Ramos (cell line): ENCODE data around the gene SMG6.

Experiments used
- in situ Hi-C: fragments of 300-500 bp; cut with MboI; formaldehyde crosslinking; loops from one replicate; pipeline ENCODE4 v1.14.3; 2022; ENCODE audit warnings: low sequenced_read_pairs; ENCODE audit not compliant: unreplicated experiment

Gene SMG6

DNA sequence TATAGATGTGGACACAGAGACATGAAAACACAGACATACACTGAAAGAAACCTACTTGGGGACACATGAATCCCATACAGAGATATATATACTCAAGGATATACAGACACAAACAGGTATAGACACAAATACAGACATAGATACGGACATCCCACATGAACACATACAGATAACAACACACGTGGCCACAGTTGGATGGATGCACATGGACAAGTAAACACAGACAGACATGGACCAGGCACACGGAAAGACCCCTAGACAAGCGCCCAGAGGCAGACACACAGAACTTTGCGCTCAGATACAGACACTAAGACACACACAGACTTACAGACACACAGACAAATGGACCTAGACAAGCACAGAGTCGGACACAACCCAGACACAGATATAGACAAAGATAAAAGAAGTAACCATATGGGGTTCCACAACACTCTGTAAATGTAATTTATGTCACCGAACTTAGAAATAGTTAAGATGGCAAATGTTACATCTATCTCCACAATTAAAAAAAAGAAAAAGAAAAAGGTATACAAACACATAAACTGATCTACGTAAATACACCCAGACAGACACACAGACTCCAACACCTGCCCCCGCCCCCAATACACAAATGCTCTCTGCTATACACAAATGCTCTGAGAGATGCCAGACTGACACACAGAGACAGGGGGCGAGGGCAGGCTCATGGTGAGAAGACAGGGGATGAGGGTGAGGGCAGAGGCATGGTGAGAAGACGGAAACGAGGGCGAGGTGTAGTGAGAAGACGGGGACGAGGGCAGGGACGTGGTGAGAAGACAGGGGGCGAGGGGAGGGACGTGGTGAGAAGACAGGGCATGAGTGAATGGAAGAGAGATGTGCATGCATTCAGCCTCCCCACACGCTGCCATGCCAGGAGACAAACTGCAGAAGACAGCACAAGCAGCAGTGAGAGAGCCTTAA is 118.3 kb downstream of the SMG6 start:
- in situ Hi-C loops = no loop called here

DNA sequence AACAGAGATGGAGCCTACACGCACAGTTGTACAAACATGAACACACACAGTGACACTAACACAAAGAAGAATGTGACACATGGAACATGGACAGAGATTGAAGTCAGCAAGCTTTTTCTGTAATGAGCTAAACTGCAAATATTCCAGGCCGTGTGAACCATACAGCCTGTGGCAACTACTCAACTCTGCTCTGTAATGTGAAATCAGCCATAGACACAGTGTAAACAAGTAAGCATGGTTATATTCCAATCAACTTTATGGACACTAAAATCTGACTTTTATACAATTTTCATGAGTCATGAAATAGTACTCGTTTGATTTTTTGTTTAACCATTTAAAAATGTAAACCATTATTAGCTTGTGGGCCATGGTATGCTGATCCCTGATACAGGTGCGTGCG is 120.2 kb downstream of the SMG6 start:
- in situ Hi-C loops = no loop called here

DNA sequence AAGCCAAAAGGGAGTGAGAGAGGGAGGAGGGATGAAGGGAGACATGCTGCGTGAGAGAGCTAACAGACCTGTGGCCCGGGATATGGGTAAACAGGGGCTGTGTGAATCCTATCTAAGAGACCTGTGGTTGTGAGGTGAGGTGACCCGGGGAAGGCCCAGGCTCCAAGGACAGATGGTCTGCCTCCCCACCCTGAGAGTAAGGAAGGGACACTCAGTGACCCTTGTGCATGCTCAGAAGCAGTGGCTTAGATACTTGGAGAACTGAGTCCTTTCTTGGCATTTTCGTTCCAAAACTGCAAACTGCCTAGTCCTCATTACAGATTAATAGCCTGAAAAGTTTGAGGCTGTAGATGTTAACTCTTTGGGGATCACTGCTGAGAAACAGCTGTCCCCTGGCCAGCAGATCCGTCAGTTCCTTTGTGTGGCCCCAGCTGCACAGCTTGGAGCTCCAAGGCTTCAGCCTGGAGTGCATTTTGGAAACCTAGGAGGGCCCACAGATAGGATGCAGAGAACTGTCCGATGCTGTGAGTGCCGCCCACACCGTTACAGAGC is 121.6 kb downstream of the SMG6 start:
- in situ Hi-C loops = no loop called here

DNA sequence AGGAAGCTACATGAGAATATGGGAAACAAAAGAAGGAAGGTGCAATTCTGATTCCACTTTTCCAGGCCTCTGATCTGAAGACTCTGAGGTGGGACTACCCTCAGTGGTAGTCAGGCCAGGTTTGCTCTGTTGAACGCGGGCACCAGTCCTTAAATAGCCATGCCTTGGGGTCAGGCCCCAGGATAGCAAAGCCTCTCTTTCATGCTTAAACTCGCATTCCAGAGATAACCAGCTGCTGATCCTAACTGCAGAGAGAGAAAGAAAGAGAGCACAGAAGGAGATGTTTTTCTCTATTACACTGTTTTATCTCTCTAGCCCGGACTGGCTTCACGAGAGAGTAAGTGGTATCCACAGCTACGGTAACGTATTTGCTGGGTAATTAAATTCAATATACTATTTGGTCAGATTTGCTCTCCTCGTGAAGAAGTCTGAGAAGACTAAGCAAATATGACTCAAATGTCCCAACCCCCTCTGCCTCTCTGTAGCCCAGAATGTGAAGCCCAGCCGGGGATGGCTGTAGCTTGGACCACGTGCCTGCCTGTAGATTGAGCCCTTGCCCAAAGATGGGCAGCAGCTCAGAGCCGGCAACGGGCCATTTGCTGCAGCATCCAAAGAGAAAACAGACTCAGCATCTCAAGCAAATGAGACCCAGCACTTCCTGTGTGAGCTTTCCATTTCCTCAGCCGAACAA is 122.2 kb downstream of the SMG6 start:
- in situ Hi-C loops = no loop called here

DNA sequence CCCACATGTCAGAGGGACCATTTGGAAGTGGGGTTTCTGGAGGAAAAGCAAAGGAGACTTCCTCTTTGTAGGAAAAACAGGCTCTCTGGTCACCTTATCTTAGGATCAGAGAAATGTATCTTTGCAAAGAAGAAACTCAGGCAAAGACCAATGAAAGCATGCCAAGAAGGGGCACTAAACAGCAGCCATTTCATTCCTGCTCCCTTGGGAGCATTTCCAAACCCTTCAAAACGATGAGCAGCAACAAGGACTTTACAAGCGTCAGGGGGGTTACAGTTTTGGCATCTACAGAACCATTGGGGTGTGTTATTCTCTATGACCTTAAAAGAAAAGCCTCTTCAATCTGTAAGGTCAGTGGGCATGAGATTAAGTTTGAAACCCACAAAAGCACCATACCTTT is 122.8 kb downstream of the SMG6 start:
- in situ Hi-C loops = no loop called here

DNA sequence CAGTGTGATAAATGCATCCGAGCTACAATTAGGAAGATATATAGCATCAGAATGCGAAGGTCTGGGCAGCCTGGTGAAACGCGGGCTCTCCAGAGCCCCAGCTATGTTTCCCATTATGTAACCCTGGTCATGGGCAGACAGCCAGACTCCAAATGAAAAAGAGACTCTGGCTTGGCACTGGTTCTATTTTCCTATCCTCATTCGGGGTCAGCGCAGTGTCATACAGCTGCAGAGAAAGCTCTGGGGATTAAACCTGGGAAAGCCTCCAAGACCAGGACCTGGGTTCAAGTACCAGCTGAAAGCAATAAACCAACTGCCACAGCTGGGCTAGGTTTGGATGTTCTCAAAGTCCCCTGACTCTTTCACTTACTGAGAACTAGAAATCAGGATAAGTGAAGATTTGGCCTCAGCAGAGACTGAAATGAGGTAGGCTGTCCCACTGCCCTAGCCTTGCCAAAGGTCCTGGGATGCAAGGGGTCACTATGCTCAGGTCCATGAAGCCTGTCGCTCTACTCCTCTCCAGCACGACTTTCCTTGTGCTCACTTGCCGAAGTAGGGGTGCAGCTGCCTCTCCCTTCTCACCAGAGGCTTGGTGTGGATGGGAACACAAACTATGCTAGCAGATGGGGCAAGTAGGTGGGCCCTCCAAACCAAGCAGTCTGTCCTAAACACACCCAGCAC is 123.8 kb downstream of the SMG6 start:
- in situ Hi-C loops = no loop called here

DNA sequence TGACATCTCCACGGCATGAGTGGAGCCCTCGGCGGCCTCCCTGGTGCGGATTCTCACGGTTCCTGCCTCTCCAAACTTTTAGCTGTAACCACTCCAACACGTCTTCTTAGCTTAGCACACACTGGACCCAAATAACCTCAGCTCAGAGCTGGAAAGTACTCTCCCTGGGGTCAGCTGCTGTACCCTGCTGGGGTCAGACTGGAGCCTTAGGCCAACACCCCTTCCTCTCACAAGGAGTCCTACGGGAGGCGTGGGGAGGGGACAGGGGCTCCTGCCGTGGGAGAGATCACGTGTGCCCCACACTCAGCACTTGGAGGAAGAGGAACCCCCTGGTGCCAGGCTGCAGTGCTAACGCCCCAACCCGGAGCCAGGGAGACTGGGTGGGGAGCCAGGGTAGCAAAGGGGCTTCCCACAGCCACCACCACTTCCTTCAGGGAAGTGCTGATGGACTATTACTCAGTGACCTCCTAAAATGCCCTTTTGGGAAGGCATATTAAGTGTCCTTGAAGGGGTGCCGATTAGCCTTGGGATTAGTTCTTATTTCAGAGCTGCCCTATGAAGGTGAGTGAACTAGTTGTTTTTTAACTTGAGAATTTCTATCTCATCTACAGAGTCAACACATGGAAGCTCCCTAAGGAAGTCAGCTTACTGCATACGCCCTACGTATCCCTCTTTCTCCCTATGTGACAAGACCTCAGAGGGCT is 124.6 kb downstream of the SMG6 start:
- in situ Hi-C loops = no loop called here

DNA sequence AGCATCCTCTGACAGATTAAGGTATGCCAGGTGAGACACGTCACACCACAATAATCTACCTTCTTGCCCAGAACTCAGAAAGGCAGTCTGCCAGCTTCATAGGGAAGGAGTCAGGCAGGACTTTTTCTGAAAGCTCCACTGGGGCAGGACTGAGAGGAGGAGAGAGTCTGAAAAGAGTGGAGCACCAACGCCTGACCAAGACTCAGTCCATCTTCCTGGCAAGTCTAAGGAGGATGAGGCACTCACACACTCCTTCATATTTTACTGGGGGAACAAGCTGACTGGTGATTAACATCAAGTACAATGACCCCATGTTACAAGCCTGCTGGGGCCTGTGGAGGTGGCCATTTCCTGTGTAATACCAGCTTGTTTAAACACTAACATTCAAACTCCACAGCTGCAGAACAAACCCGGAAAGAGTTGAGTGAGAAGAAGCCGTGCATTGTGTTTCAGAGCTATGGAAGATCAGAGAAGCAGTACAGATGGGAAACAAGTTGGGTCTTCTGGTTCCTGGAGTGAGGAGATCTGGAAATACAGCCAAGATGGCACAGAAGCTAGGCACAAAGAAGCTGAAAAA is 126.3 kb downstream of the SMG6 start:
- in situ Hi-C loops = no loop called here

DNA sequence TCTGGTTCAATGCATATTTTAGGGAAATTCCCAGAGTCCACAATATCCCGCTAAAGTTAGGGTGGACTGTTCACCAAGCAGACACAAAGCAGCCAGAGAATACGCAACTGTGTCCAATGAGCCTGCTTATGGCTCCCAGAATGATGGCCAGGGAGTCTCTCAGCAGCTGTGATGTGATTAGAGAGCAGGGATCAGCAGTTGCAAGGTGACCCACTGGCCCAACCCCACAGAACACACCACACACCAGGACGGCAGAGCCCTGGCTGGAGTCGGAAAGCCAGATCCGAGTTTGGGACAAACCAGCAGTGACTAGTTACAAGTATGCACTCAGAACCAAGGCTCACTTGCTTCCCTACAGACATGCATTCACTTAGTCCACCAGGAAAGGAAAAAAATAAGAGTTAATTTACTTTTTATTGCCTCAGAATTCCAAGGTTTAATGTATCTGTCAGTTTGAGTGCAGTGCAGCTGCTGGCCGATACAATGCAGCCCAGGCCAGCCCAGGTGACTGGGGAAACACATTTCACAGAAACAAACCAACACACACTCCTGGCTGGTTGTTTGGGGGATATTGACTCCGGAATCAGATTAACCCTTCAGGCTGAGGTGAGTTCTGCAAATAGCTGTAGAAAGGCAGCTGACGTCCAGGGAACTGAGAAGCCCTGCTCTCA is 127.0 kb downstream of the SMG6 start:
- in situ Hi-C loops = no loop called here

DNA sequence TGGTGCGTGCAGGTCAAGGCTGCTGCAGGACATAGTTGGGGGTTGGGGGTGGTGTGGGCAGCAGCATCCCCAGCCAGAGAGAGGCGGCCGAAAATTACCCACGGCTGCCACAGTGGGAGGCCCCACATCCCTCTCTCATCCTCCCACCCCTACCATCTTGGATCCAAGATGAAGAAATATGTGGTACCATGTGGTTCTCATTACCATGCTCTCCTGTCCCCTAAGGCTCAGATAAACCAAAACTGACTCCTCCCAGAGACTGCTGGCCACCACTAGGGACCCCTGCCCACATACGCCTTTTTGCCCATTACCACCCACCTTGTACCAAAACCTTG is 128.3 kb downstream of the SMG6 start:
- in situ Hi-C loops = no loop called here

DNA sequence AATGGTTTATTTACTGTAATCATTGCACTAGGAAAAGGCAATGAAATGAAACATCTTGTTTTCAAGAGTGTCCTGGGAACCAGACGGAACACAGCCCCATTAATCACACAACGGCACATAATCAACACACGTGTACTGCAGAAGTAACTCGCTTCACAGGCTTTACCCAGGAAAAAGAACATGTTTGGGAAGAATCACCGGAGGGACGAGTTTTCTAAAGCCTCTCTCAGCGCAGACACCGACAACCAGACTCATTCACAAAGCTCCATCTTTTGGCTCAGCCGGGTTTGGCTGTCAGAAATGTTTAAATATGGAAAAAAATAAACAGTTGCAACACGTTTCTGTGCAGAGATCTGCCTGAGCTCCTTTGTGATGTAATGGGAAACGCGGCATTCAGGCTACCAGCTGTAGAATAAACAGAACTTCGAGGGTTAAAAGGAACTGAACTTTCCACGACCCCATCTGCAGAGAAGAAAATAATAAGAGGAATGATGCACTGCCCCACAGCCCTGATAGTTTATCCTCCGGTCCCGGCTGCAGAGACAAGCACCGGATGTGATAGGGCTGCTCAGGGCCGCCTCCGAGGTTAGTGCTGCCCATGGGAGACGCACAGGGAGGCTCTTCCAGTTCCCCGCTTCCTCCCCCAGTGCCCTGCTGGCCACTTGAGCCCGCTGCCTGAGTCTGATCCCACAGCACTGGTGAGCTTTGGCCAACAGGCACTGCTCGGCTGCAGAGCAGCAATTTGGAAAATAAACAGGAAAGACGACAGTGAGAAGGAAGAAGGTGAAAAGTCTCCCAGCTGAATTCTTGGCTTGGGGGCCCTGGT is 128.9 kb downstream of the SMG6 start:
- in situ Hi-C loops = no loop called here

DNA sequence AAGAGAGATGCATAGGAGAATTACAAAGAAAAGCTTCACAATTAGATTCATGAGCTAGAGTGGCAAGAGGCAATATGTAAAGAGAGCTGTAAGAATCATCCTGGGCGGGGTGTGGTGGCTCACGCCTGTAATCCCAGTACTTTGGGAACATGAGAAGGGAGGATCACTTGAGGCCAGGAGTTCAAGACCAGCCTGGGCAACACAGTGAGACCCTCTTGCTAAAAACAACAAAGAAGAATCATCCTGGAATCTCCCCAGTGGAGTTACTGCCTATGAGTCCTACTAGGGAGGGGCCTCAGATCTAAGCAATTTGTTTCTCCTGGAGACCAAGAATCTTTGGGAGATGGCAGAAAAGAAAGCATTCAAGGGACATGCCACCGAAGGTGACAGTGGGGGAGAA is 129.6 kb downstream of the SMG6 start:
- in situ Hi-C loops = no loop called here

DNA sequence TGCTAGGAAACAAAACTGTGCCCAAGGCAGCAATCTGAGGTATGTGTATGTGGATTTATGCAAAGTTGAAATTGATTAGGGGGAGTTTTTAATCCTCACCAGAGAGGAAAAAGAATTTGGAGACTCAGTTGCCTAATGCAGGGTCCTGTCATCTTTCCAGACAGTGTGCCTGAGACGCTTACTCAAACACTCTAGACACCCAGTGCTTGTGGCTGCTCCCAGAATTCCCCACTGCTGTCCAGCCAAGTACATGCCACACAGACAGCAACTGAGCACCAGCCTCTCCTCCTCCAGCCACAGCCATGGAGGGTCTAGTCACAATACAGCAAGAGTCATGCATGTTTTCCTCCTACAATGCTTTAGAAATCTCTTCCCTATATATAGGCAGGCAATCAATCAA is 130.6 kb downstream of the SMG6 start:
- in situ Hi-C loops = no loop called here

DNA sequence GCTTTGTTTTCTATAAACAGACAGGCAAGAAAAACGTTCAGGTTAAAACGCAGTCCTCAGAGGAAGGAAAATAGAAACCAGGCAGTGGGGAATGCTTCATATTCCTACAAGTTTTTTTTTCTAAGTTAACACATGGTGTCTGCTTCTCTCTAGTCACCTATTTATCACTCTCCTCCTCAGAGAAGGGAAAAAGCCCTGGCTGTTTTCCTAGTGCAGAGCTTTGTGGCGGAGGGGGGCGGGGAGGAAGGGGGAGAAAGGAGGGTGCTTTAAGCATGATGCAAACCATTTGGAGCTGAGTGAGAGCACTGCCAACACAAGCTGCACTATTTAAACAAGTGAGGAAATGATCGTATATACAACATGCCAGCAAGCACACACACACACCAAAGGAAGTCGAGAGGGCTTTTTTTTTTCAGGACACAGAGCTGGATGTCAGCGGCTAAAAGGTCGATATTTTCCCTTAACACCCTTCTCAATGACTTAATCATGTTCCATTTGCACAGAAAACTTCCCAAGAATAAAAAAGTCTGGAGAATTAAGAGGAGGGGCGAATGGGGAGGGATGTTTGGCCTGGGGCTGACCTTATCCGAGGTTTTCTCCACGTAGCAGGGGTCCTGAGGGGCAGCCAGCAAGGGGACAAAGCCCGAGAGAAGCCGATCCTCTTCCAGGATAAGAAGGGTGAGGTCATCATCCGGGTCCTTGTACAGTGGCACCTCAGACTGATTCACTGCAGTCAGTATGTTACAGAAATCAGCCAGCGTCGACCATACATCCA is 131.3 kb downstream of the SMG6 start:
- in situ Hi-C loops = no loop called here

DNA sequence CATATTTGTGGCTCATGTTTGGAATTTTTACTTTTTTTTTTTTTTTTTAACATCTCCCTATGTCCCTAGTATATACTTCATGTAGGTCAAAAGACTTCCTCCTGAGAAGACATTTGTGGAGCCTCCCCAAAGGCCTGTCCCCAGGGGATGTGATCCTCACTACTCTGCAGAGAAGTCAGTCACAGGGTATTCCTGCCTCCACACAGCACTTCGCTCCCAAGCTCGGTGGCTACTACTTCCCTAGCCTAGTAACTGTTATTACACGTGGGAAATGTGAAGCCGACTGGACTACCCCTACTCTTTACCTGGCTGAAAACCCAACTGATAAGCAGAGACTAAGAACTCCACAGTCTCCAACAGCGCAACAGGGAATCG is 131.9 kb downstream of the SMG6 start:
- in situ Hi-C loops = no loop called here

DNA sequence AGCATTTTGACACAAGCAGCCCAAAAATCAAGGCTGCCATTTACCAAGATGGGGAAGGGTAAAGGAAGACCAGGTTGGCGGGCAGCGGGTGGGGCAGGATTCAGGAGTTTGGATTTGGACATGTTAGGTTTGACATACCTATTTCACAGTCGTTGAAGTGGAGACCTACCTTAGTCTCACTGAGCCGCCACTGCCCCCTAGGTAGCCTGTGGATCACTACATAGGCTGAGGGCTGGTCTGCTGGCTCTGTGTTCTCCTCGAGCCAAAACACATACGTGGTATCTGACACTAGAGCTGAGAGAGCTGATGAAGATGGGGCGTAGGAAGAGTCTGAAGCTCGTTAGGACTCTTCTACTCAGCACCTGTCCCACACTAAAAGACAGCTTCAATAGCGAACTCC is 133.6 kb downstream of the SMG6 start:
- in situ Hi-C loops = no loop called here

DNA sequence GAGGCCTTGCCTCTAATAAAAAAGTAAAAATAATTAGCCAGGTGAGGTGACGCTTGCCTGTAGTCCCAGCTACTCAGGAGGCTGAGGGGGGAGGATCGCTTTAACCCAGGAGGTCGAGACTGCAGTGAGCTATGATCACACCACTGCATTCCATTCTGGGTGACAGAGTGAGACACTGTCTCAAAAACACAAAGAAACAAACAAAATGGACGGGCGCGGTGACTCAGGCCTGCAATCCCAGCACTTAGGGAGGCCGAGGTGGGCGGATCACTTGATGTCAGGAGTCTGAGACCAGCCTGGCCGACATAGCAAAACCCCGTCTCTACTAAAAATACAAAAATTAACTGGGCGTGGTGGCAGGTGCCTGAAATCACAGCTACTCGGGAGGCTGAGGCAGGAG is 137.9 kb downstream of the SMG6 start:
- in situ Hi-C loops = loop anchor here (10.0 kb wide), 1 partner anchor 101 kb away; no protein-coding TSS in a partner anchor

DNA sequence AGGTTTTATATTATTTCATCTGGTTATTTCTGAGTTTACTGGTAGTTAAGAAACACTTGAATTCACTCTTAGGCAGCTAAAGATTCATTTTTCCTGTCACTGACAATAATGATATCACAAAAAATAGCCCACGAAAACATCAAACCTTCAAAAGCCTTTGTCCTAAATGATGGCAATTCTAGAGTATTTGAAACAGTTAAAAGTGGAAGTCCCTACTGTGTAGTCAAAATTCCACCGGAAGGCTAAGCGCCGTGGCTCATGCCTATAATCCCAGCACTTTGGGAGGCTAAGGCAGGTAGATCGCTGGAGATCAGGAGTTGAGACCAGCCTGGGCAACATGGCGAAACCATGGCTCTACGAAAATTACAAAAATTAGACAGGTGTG is 145.2 kb downstream of the SMG6 start:
- in situ Hi-C loops = no loop called here
